ENCODE data around the gene ENTPD6.
"Not testable (repeated sequence)": the region's sequence is repeated elsewhere in the genome, so short reads cannot be mapped to it uniquely, and the experiment has no call there.

The ENTPD6 gene

DNA sequence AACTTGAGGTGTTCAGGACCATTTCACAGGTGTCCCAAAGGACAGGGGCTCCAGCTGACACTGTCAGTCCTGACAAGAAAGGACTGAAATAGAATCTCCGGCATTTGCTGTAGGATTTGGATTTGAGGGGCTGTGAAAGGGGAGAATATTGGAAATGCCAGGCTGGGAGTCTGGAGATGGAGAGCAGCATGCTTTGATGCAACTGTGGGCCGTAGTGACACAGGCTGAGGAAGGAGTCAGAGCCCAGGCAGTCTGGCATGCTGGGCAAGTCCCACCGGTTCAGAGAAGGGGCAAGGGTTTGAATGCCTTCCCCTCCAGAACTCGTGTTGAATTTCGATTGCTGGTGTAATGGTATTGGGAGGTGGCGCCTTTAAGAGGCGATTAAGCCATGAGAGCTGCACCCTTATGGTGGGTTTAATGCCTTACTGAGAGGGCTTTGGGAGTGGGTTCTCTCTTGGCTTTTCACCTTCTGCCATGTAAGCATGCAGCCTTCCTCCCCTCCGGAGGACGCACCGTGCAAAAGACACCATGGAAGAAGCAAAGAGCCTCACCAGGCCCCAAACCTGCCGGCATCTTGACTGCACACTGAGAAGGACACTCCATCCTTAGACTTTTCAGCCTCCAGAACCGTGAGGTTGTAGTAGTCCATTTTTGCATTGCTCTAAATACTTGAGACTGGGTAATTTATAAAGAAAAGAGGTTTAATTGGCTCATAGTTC, 43.0 kb downstream of the ENTPD6 start:
- DNase-seq (ENCODE audit: extremely low read depth, low read depth) = no peak
- TF ChIP-seq, protein P1, sequence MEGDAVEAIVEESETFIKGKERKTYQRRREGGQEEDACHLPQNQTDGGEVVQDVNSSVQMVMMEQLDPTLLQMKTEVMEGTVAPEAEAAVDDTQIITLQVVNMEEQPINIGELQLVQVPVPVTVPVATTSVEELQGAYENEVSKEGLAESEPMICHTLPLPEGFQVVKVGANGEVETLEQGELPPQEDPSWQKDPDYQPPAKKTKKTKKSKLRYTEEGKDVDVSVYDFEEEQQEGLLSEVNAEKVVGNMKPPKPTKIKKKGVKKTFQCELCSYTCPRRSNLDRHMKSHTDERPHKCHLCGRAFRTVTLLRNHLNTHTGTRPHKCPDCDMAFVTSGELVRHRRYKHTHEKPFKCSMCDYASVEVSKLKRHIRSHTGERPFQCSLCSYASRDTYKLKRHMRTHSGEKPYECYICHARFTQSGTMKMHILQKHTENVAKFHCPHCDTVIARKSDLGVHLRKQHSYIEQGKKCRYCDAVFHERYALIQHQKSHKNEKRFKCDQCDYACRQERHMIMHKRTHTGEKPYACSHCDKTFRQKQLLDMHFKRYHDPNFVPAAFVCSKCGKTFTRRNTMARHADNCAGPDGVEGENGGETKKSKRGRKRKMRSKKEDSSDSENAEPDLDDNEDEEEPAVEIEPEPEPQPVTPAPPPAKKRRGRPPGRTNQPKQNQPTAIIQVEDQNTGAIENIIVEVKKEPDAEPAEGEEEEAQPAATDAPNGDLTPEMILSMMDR (IDR thresholded peaks at IDR 0.05; ENCODE audit: low read depth, low read length, missing control alignments) = no peak
- no peak overlapping the region for H3K4me3 ChIP-seq (replicated peaks; ENCODE audit: low read depth, low read length)

DNA sequence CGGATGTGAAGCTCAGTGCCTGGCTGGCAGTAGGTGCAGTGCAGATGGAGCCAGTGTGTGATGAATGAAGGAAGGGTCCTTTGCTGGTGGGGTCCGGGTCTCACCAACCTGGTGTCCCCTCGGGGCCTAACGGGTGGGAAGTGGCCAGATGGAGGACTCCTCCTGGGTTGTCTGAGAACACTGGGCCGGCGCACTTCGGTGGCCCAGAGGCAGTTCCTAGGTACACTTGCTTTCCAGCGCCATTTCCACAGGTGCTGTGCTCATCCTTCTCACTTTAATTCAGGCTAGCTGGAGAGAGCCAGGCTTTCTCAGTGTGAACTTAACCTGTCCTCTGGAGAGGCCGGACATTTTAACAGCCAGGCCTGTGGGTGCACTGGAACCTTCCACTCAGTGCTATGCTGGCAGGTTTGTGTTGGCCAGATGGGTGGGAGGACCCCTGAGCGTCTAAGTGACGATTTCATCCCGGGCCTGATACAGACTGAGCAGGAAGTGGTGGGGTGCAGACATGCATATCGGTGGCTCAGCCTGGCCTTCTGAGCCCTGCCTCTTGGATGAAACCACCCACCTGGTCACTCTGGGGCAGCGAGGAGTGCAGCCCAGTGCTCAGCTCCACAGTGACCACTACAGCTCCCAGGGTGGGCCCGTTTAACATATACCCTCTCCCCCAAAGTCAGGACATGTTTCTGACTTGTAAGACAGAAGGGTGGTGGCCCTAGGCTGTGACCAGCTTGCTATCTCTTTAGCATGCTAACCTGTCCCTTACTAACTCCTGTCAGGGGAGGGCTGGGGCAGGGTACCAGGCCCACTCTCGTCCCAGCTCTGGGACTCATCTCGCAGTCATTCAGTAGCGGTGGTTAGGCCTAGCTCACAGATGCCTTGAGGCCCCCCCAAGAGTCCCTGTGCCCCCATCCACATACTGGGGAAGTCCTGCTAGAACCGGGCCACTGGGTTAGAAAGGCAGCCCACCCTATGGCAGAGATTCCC, 44.2 kb downstream of the ENTPD6 start:
- no peak for DNase-seq (ENCODE audit: extremely low read depth, low read depth)
- no peak overlapping the region for H3K4me3 ChIP-seq (replicated peaks; ENCODE audit: low read depth, low read length)
- TF ChIP-seq, protein P1 (IDR thresholded peaks at IDR 0.05; ENCODE audit: low read depth, low read length, missing control alignments) = no peak

DNA sequence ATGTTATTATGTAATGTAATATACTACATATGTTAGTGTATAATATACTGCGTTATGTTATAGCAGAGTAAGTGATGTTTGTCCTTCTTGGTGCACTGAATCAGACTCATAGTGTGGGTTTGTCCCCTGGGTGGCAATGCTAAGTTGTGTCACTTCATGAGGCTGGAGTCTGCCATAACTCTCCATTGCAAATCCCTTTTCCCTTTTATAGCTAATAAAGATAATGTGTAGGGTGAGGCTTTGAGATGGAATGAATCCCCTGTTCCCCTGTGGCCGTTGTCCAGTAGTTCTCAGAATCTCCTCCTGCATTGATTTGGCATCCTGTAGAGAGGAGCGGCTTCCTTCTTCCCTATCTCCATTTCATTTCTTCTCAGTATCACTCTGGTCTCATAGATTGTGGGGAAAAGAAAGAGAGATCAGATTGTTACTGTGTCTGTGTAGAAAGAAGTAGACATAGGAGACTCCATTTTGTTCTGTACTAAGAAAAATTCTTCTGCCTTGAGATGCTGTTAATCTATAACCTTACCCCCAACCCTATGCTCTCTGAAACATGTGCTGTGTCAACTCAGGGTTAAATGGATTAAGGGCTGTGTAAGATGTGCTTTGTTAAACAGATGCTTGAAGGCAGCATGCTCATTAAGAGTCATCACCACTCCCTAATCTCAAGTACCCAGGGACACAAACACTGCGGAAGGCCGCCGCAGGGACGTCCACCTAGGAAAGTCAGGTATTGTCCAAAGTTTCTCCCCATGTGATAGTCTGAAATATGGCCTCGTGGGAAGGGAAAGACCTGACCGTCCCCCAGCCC, 45.5 kb downstream of the ENTPD6 start:
- not testable (repeated sequence) for H3K4me3 ChIP-seq (replicated peaks; ENCODE audit: low read depth, low read length); DNase-seq (ENCODE audit: extremely low read depth, low read depth)

DNA sequence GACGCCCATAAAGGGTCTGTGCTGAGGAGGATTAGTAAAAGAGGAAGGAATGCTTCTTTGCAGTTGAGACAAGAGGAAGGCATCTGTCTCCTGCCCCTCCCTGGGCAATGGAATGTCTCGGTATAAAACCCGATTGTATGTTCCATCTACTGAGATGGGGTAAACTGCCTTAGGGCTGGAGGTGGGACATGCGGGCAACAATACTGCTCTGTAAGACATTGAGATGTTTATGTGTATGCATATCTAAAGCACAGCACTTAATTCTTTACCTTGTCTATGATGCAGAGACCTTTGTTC, 46.1 kb downstream of the ENTPD6 start:
- H3K4me3 ChIP-seq (replicated peaks; ENCODE audit: low read depth, low read length); DNase-seq (ENCODE audit: extremely low read depth, low read depth): not testable (repeated sequence)

DNA sequence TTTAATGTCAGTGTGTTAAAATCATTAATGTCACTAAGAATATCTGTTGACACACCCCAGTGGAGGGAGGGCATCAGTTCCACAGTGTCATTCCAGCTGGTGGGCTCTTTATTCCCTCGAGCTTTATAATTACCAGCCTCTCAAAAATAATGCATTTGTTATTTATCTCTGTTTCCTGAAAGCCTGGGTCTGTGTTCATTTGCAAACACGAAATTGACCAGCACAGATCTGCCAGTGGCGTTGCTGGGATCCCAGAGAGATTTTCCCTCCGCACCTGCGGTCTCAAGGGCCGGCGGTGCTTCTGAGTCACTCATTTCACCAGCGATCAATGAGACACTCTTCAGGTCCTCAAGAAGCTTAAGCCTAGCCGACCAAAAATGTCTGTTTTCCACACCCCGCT, 46.7 kb downstream of the ENTPD6 start:
- TF ChIP-seq, protein P1 (IDR thresholded peaks at IDR 0.05; ENCODE audit: low read depth, low read length, missing control alignments) = no peak
- no peak for DNase-seq (ENCODE audit: extremely low read depth, low read depth)
- H3K4me3 ChIP-seq (replicated peaks; ENCODE audit: low read depth, low read length) = no peak overlapping the region

DNA sequence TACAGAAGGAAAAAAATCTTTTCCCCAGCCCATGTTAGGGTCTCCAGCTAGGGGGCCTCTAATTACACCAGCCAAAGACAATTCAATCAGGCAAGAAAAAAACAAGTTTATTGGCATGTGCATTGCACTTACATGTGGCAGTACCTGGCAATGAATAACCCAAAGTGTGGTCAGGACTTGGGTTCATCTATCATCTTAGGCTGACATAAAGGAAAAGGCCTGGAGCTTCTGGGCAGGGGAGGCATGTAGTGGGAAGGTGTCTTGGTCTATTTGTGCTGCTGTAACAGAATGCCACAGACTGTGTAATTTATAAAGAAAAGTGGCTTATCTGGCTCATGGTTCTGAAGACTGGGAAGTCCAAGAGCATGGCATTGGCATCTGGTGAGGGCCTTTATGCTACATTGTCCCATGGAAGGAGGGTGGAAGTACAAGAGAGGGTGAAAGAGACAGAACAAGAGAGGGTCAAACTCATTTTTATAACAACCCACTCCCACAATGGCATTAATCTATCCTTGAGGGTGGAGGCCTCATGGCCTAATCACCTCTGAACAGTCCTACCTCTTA, 48.0 kb downstream of the ENTPD6 start:
- TF ChIP-seq, protein P1 (IDR thresholded peaks at IDR 0.05; ENCODE audit: low read depth, low read length, missing control alignments) = no peak
- no peak overlapping the region for H3K4me3 ChIP-seq (replicated peaks; ENCODE audit: low read depth, low read length)
- no peak for DNase-seq (ENCODE audit: extremely low read depth, low read depth)

DNA sequence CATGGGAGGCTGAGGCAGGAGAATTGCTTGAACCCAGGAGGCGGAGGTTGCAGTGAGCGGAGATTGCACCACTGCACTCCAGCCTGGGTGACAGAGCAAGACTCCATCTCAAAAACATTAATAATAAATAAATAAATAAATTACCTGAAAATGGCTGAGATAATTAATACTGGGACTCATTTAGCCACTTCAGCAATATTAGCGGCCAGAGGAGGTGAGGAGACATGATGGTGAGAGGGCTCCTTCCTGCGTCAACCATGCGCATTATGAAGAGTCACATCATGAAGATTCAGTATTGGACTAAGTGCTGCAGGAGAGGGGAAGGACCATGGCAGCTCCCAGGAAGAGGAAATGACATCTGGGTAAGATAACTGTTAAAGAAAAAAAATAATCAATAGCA, 49.5 kb downstream of the ENTPD6 start:
- no peak overlapping the region for H3K4me3 ChIP-seq (replicated peaks; ENCODE audit: low read depth, low read length)
- TF ChIP-seq, protein P1 (IDR thresholded peaks at IDR 0.05; ENCODE audit: low read depth, low read length, missing control alignments) = no peak
- DNase-seq (ENCODE audit: extremely low read depth, low read depth) = no peak
